H9 (cell line): ENCODE data around the gene HOXD8. TPM values are rescaled to one million over a fixed set of nuclear protein-coding genes. Genes with fewer than 3 reads are reported as not detected.

Source experiments
- DNase-seq: peaks from one replicate; pipeline ENCODE4 v3.0.0-alpha.2; 2017
- H2AFZ ChIP-seq: one replicate; pipeline ENCODE4 v1.6.1; 2013; ENCODE audit warnings: mild to moderate bottlenecking, low read length, control low read depth, moderate library complexity
- H2AK5ac ChIP-seq: 2 replicates; pipeline ENCODE4 v1.6.1; 2013; ENCODE audit warnings: low read length, control low read depth, mixed read lengths; ENCODE audit not compliant: insufficient read length
- H2BK120ac ChIP-seq: one replicate; pipeline ENCODE4 v1.6.1; 2013; ENCODE audit warnings: low read depth, mild to moderate bottlenecking, low read length, control low read depth, inconsistent platforms; ENCODE audit not compliant: poor library complexity, severe bottlenecking
- H2BK12ac ChIP-seq: 2 replicates; pipeline ENCODE4 v1.6.1; 2013; ENCODE audit warnings: low read length, control low read depth, mixed read lengths, low read depth; ENCODE audit not compliant: insufficient read length
- H2BK15ac ChIP-seq: 2 replicates; pipeline ENCODE4 v1.6.1; 2013; ENCODE audit warnings: low read depth, low read length, control low read depth
- H2BK20ac ChIP-seq: one replicate; pipeline ENCODE4 v1.6.1; 2013; ENCODE audit warnings: low read depth, mild to moderate bottlenecking, low read length, control low read depth, inconsistent platforms; ENCODE audit not compliant: poor library complexity, severe bottlenecking
- H2BK5ac ChIP-seq: 2 replicates; pipeline ENCODE4 v1.6.1; 2013; ENCODE audit warnings: low read length, control low read depth, mixed read lengths; ENCODE audit not compliant: insufficient read length
- H3K14ac ChIP-seq: 2 replicates; pipeline ENCODE4 v1.6.1; 2013; ENCODE audit warnings: low read length, control low read depth; ENCODE audit not compliant: insufficient read depth
- H3K18ac ChIP-seq: 2 replicates; pipeline ENCODE4 v1.6.1; 2013; ENCODE audit warnings: low read depth, mild to moderate bottlenecking, mixed read lengths, low read length, control low read depth; ENCODE audit not compliant: insufficient read length
- H3K23ac ChIP-seq: 2 replicates; pipeline ENCODE4 v1.6.1; 2013; ENCODE audit warnings: low read length, control low read depth, mixed read lengths, low read depth; ENCODE audit not compliant: insufficient read length
- H3K23me2 ChIP-seq: 2 replicates; pipeline ENCODE4 v1.6.1; 2013; ENCODE audit warnings: low read depth, mild to moderate bottlenecking, mixed read lengths, low read length, control low read depth; ENCODE audit not compliant: insufficient read length, poor library complexity, severe bottlenecking
- H3K27ac ChIP-seq: 2 replicates; pipeline ENCODE4 v1.5.1; 2013; ENCODE audit warnings: low read length, control low read depth, mixed read lengths, low read depth; ENCODE audit not compliant: insufficient read length
- H3K27me3 ChIP-seq: 2 replicates; pipeline ENCODE4 v1.6.1; 2013; ENCODE audit warnings: low read length, control low read depth, inconsistent platforms; ENCODE audit not compliant: insufficient read depth
- H3K4ac ChIP-seq: 2 replicates; pipeline ENCODE4 v1.6.1; 2013; ENCODE audit warnings: low read depth, mild to moderate bottlenecking, control low read depth, inconsistent platforms, low read length, moderate library complexity
- H3K4me1 ChIP-seq: 2 replicates; pipeline ENCODE4 v1.6.1; 2013; ENCODE audit warnings: low read length, control low read depth, inconsistent platforms; ENCODE audit not compliant: insufficient read depth
- H3K4me2 ChIP-seq: 2 replicates; pipeline ENCODE4 v1.6.1; 2013; ENCODE audit warnings: low read length, control low read depth, mixed read lengths; ENCODE audit not compliant: insufficient read length, insufficient read depth
- H3K56ac ChIP-seq: 2 replicates; pipeline ENCODE4 v1.6.1; 2013; ENCODE audit warnings: low read depth, mild to moderate bottlenecking, mixed read lengths, low read length, control low read depth; ENCODE audit not compliant: insufficient read length
- H3K79me1 ChIP-seq: 2 replicates; pipeline ENCODE4 v1.6.1; 2013; ENCODE audit warnings: low read depth, mild to moderate bottlenecking, moderate library complexity, low read length, control low read depth, inconsistent platforms; ENCODE audit not compliant: insufficient read depth, poor library complexity, severe bottlenecking
- H3K79me2 ChIP-seq: 2 replicates; pipeline ENCODE4 v1.6.1; 2013; ENCODE audit warnings: low read length, control low read depth, inconsistent platforms; ENCODE audit not compliant: insufficient read depth
- H3K9ac ChIP-seq: 2 replicates; pipeline ENCODE4 v1.6.1; 2013; ENCODE audit warnings: low read length, control low read depth, mixed read lengths; ENCODE audit not compliant: insufficient read length; ENCODE audit errors: extremely low read depth
- H3K9me3 ChIP-seq: one replicate; pipeline ENCODE4 v1.6.1; 2013; ENCODE audit warnings: low read depth, low read length, inconsistent platforms; ENCODE audit not compliant: control insufficient read depth
- H3T11ph ChIP-seq: one replicate; pipeline ENCODE4 v1.6.1; 2013; ENCODE audit warnings: mild to moderate bottlenecking, low read length, control low read depth, inconsistent platforms
- H4K20me1 ChIP-seq: one replicate; pipeline ENCODE4 v1.6.1; 2013; ENCODE audit not compliant: control insufficient read depth, insufficient read length, insufficient read depth
- H4K5ac ChIP-seq: 2 replicates; pipeline ENCODE4 v1.6.1; 2013; ENCODE audit warnings: low read depth, mild to moderate bottlenecking, mixed read lengths, low read length, control low read depth; ENCODE audit not compliant: insufficient read length
- H4K8ac ChIP-seq: replicated peaks from 2 replicates; pipeline ENCODE4 v1.6.1; 2013; ENCODE audit warnings: low read length, control low read depth, mixed read lengths, low read depth; ENCODE audit not compliant: insufficient read length
- H4K91ac ChIP-seq: 2 replicates; pipeline ENCODE4 v1.6.1; 2013; ENCODE audit warnings: low read depth, mild to moderate bottlenecking, moderate library complexity, mixed read lengths, low read length, control low read depth; ENCODE audit not compliant: insufficient read length
- H3K27ac Mint-ChIP-seq, 3 experiments: 2 replicates in 2 of 3; 3 replicates in 1 of 3; pipeline ENCODE4 v1.8.0; 2020 to 2021; ENCODE audit warnings: mixed read lengths in 3 of 3, mild to moderate bottlenecking in 1 of 3, moderate library complexity in 1 of 3
- H3K27me3 Mint-ChIP-seq: 2 replicates; pipeline ENCODE4 v1.8.0; 2021; ENCODE audit warnings: low read depth, mild to moderate bottlenecking, moderate library complexity, mixed read lengths
- H3K36me3 Mint-ChIP-seq, 3 experiments: 2 replicates in 2 of 3; 3 replicates in 1 of 3; pipeline ENCODE4 v1.8.0; 2020 to 2021; ENCODE audit warnings: low read depth in 3 of 3, mixed read lengths in 3 of 3; ENCODE audit not compliant: insufficient read depth in 1 of 3
- H3K4me1 Mint-ChIP-seq, 2 experiments: 2 replicates each; pipeline ENCODE4 v1.8.0; 2020; ENCODE audit warnings: mixed read lengths in 2 of 2
- H3K4me3 Mint-ChIP-seq, 2 experiments: 2 replicates in 1 of 2; 3 replicates in 1 of 2; pipeline ENCODE4 v1.8.0; 2020 to 2021; ENCODE audit warnings: mild to moderate bottlenecking in 2 of 2, mixed read lengths in 2 of 2, moderate library complexity in 1 of 2
- H3K9me3 Mint-ChIP-seq, 2 experiments: 2 replicates in 1 of 2; 3 replicates in 1 of 2; pipeline ENCODE4 v1.8.0; 2020; ENCODE audit warnings: mild to moderate bottlenecking in 2 of 2, mixed read lengths in 2 of 2, moderate library complexity in 1 of 2
- whole genome bisulfite sequencing: extraction: QIAGEN DNeasy Blood & Tissue Kit; methylation state at CpG from one replicate; pipeline ENCODE4 v1.1.7; 2013; ENCODE audit warnings: missing lambda C conversion rate, low lambda C conversion rate, mixed read lengths; ENCODE audit not compliant: insufficient read length; ENCODE audit errors: extremely low coverage; 5-methylcytosine and 5-hydroxymethylcytosine counted together
- total RNA-seq: library from RNA; stranded (reverse); gene quantifications from 2 replicates; pipeline ENCODE4 v1.2.1, GENCODE V29; 2021
- TF ChIP-seq, protein P1 (sequence below): fragments of 200-600 bp; sonication (generic); conservative IDR thresholded peaks from 3 replicates; pipeline ENCODE4 v1.8.0; 2021; ENCODE audit warnings: antibody characterized with exemption, mild to moderate bottlenecking

HOXD8 gene
- total RNA-seq, 1 experiment from 2014 or later = not detected

DNA sequence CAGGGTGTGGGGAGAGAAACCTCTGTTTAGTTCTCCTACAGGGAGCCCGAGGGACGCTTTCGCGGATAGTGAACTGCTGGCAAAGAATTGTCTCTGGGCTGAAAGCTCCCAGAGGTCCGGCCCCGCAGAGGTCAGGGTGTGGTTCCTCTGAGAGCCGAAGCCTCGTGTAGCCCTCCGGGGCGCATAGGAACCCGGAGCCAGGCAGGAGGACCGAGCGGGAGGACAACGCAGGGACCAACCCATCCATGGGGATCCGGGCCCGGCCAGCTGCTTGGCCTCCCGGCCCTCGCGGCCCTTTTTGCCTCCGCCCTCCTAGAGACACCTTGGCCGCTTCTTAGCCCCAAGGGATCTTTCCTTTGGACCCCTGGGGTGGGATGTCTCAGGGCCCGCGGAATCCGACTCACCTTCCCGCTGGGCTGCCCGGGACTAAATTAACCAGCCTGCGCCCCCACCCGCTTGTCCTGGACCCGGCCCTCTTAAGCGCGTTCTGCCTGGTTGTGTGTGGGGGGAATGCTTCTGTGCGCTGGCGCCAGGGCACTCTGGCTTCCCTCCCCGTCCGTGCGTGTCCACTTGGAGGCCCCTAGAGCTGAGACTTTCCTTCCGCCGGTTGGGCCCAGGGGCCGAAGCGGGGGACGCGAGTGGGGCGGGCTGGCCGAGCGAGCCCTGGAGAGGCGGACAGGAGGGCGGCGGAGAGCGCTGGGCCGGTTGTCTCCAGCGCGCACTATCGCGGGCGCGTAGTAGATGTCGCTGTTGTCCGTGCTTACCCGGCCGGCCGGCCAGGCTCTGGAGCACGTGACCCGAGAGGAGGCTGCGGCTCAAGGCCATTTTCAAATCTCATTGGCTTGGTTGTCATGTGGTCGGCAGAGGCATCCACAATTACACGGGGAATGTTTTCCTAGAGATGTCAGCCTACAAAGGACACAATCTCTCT lies 13.4 kb upstream of the HOXD8 start, which contains the start of gene HOXD10:
Gene HOXD10 (plus strand): TSS at position 896 of the 931 bp plus-strand sequence. CDS start 56 bp downstream, outside the sequence.
- peak; percentile 86 for DNase-seq
- H3K9me3 Mint-ChIP-seq = peaks cover 10 to 24% of the 10 kb centered on the region in 2 experiments
- no peak within 1 kb of the TSS for H2AFZ ChIP-seq

More for the DNA sequence above, 13.4 kb upstream of the HOXD8 start, which contains the start of gene HOXD10:
- Histone ChIP-seq H3K27ac (no peak within 1 kb of the TSS), H3K23ac (no peak within 1 kb of the TSS), H3K9me3 (no peaks in the 10 kb centered on the region), H3K27me3 (peaks cover 98% of the 10 kb centered on the region), H3K56ac (no peak within 1 kb of the TSS), H2BK15ac (no peak within 1 kb of the TSS), H2AK5ac (no peak within 1 kb of the TSS), H4K5ac (no peak within 1 kb of the TSS), H3K23me2 (peaks cover 2% of the 10 kb centered on the region), H2BK20ac (no peak within 1 kb of the TSS), H3K18ac (no peak within 1 kb of the TSS), H3K14ac (no peak within 1 kb of the TSS), H3T11ph (no peak within 1 kb of the TSS), H3K79me2 (no peaks in the 10 kb centered on the region), H3K9ac (no peak within 1 kb of the TSS), H3K4me1 (no peaks in the 10 kb centered on the region), H4K20me1 (peaks cover 4% of the 10 kb centered on the region), H2BK5ac (no peak within 1 kb of the TSS), H3K4me2 (no peak within 1 kb of the TSS), H3K79me1 (no peaks in the 10 kb centered on the region), H4K91ac (no peak within 1 kb of the TSS), H4K8ac (no peak within 1 kb of the TSS), H3K4ac (no peak within 1 kb of the TSS), H2BK120ac (no peak within 1 kb of the TSS), H2BK12ac (no peak within 1 kb of the TSS)
- TF ChIP-seq, protein P1, sequence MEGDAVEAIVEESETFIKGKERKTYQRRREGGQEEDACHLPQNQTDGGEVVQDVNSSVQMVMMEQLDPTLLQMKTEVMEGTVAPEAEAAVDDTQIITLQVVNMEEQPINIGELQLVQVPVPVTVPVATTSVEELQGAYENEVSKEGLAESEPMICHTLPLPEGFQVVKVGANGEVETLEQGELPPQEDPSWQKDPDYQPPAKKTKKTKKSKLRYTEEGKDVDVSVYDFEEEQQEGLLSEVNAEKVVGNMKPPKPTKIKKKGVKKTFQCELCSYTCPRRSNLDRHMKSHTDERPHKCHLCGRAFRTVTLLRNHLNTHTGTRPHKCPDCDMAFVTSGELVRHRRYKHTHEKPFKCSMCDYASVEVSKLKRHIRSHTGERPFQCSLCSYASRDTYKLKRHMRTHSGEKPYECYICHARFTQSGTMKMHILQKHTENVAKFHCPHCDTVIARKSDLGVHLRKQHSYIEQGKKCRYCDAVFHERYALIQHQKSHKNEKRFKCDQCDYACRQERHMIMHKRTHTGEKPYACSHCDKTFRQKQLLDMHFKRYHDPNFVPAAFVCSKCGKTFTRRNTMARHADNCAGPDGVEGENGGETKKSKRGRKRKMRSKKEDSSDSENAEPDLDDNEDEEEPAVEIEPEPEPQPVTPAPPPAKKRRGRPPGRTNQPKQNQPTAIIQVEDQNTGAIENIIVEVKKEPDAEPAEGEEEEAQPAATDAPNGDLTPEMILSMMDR = peak; percentile 60
- Mint-ChIP-seq H3K27me3 (peaks cover 100% of the 10 kb centered on the region), H3K4me3 (peak within 1 kb of the TSS; percentile 14 to 62; a peak in 2 of 5 replicates), H3K36me3 (peaks cover 0 to 3% (median 0%) of the 10 kb centered on the region in 3 experiments; a peak in 2 of 7 replicates), H3K27ac (no peak within 1 kb of the TSS), H3K4me1 (peaks cover 0 to 11% of the 10 kb centered on the region in 2 experiments; a peak in 2 of 4 replicates)
- no CpG with 5 or more reads among the region's 66 CpGs for WGBS
